Measurements from ENCODE around the gene LHB.

LHB gene

GRCh38 chr19:48975947-48976847 is 40.7 kb downstream of the LHB start:
- no peak for TF ChIP-seq CTCF (IDR thresholded peaks at IDR 0.05; ENCODE audit: borderline replicate concordance, insufficient read depth, low read depth, low read length)
- H3K4me3 ChIP-seq (ENCODE audit: low read depth, low read length) = no peak overlapping the region

GRCh38 chr19:48970923-48971395 is 45.9 kb downstream of the LHB start:
- peak; percentile 92 for TF ChIP-seq CTCF (IDR thresholded peaks at IDR 0.05; ENCODE audit: borderline replicate concordance, insufficient read depth, low read depth, low read length)
- no peak overlapping the region for H3K4me3 ChIP-seq (ENCODE audit: low read depth, low read length)

GRCh38 chr19:48970139-48970766 is 46.6 kb downstream of the LHB start:
- no peak for TF ChIP-seq CTCF (IDR thresholded peaks at IDR 0.05; ENCODE audit: borderline replicate concordance, insufficient read depth, low read depth, low read length)
- no peak overlapping the region for H3K4me3 ChIP-seq (ENCODE audit: low read depth, low read length)

GRCh38 chr19:48969276-48970138 is 47.4 kb downstream of the LHB start:
- no peak overlapping the region for H3K4me3 ChIP-seq (ENCODE audit: low read depth, low read length)
- TF ChIP-seq CTCF (IDR thresholded peaks at IDR 0.05; ENCODE audit: borderline replicate concordance, insufficient read depth, low read depth, low read length) = no peak

GRCh38 chr19:48968813-48969218 is 48.1 kb downstream of the LHB start:
- no peak overlapping the region for H3K4me3 ChIP-seq (ENCODE audit: low read depth, low read length)
- TF ChIP-seq CTCF (IDR thresholded peaks at IDR 0.05; ENCODE audit: borderline replicate concordance, insufficient read depth, low read depth, low read length) = no peak

GRCh38 chr19:48968179-48968661 is 48.7 kb downstream of the LHB start:
- no peak overlapping the region for H3K4me3 ChIP-seq (ENCODE audit: low read depth, low read length)
- TF ChIP-seq CTCF (IDR thresholded peaks at IDR 0.05; ENCODE audit: borderline replicate concordance, insufficient read depth, low read depth, low read length) = no peak

Data from GM12875 (cell line).